Activated T-cell treated with anti-CD3 and anti-CD28 coated beads for 24 hours (primary cell): Measurements from ENCODE around the gene ICOS.
"Not testable (repeated sequence)": the region's sequence is repeated elsewhere in the genome, so short reads cannot be mapped to it uniquely, and the experiment has no call there.

Source experiments
- DNase-seq: peaks from one replicate; pipeline ENCODE4 v3.0.0-alpha.2; 2020; ENCODE audit warnings: low read depth

ICOS gene

GRCh38 chr2:203918264-203918663 lies 18.3 kb upstream of the ICOS start:
- DNase-seq: no peak

- DNase-seq: no peak
These were observed 17.7 kb upstream of the ICOS start for GRCh38 chr2:203918839-203919238.

GRCh38 chr2:203925512-203926158 lies 10.9 kb upstream of the ICOS start:
- DNase-seq: no peak

- no peak for DNase-seq
These were observed 7.7 kb upstream of the ICOS start for GRCh38 chr2:203928849-203929248.

- not testable (repeated sequence) for DNase-seq
These were observed 5.3 kb upstream of the ICOS start for GRCh38 chr2:203931262-203931661.

- DNase-seq: peak; percentile 54
These were observed 2.5 kb upstream of the ICOS start for GRCh38 chr2:203934041-203934492.

- no peak for DNase-seq
These were observed 1.7 kb upstream of the ICOS start for GRCh38 chr2:203934711-203935438.

- DNase-seq: no peak
These were observed 995 bp upstream of the ICOS start for GRCh38 chr2:203935568-203935967.

GRCh38 chr2:203936949-203937348 lies 386 bp downstream of the ICOS start:
- no peak for DNase-seq

- no peak for DNase-seq
These were observed 1.2 kb downstream of the ICOS start for GRCh38 chr2:203937788-203938187.

GRCh38 chr2:203940039-203940438 lies 3.5 kb downstream of the ICOS start:
- DNase-seq: no peak

GRCh38 chr2:203943493-203944382 lies 7.2 kb downstream of the ICOS start:
- DNase-seq: not testable (repeated sequence)

- DNase-seq: no peak
These were observed 12.2 kb downstream of the ICOS start for GRCh38 chr2:203948733-203949132.

- no peak for DNase-seq
These were observed 12.7 kb downstream of the ICOS start for GRCh38 chr2:203949228-203949627.

- DNase-seq: no peak
These were observed 14.9 kb downstream of the ICOS start for GRCh38 chr2:203951366-203951902.

GRCh38 chr2:203959265-203959664 lies 22.7 kb downstream of the ICOS start:
- no peak for DNase-seq

- no peak for DNase-seq
These were observed 23.1 kb downstream of the ICOS start for GRCh38 chr2:203959672-203960071.

- no peak for DNase-seq
These were observed 24.2 kb downstream of the ICOS start for GRCh38 chr2:203960811-203961210.

- not testable (repeated sequence) for DNase-seq
These were observed 28.6 kb downstream of the ICOS start for GRCh38 chr2:203965190-203965589.

- DNase-seq: no peak
These were observed 34.7 kb downstream of the ICOS start for GRCh38 chr2:203971251-203971650.

- DNase-seq: no peak
These were observed 35.5 kb downstream of the ICOS start for GRCh38 chr2:203972066-203972465.

- DNase-seq: no peak
These were observed 36.4 kb downstream of the ICOS start for GRCh38 chr2:203973000-203973399.
